Activated naive CD8-positive, alpha-beta T cell (primary cell): ENCODE results near the gene RPS16.

ENCODE experiments used
- H3K27ac Mint-ChIP-seq: one replicate; pipeline ENCODE4 v1.8.0; 2021; ENCODE audit warnings: mixed read lengths
- H3K27me3 Mint-ChIP-seq: one replicate; pipeline ENCODE4 v1.8.0; 2021; ENCODE audit warnings: mixed read lengths
- H3K36me3 Mint-ChIP-seq: one replicate; pipeline ENCODE4 v1.8.0; 2021; ENCODE audit warnings: mixed read lengths
- H3K4me1 Mint-ChIP-seq: one replicate; pipeline ENCODE4 v1.8.0; 2021; ENCODE audit warnings: low read depth, mixed read lengths
- H3K4me3 Mint-ChIP-seq: one replicate; pipeline ENCODE4 v1.8.0; 2021; ENCODE audit warnings: mild to moderate bottlenecking, mixed read lengths
- H3K9me3 Mint-ChIP-seq: one replicate; pipeline ENCODE4 v1.8.0; 2021; ENCODE audit warnings: low read depth, mixed read lengths

RPS16 gene

DNA sequence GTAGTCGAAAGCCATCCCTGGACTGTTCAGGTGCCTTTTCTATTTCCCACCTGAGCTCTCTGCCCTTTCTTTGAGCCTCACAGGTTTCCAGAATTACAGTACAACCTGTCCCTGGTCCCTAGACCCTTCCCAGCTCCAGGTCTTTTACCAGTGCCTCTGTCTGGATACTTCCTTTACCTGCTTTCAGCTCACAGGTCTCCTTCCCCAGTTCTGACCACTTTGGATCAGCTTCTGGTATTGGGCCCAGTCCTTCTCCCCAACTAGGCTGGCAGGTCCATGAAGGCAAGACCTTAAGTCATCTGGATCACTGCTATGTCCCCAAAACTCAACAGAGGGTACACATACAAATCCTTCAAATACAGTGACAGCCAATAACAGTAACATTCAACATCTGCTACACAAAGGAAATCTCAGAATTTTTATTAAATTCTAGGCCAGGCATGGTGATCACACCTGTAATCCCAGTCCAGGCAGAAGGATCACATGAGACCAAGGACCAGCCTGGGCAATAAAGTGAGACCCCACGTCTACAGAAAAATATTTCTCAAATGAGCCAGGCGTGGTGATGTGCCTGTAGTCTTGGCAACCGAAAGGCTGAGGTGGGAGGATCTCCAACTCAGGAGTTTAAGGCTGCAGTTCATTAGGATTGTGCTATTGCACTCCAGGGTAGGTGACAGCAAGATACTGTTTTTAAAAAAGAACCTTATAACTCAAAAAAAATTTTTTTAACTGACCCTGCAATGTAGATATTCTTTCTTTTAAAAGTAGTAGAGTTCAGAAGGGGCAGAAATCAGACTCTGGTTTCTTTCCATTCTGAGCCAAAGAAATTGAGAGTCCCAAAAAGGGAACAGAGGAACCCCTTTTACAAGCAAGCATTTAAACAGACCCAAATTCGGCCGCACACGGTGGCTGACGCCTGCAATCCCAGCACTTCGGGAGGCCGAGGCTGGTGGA is 1.3 kb downstream of the RPS16 start:
- Mint-ChIP-seq H3K4me1 (peaks cover 42% of the 10 kb centered on the region), H3K36me3 (peaks cover 11% of the 10 kb centered on the region), H3K27me3 (no peaks in the 10 kb centered on the region), H3K9me3 (no peaks in the 10 kb centered on the region), H3K4me3 (peak overlapping the region; percentile 100), H3K27ac (peak overlapping the region; percentile 100)

DNA sequence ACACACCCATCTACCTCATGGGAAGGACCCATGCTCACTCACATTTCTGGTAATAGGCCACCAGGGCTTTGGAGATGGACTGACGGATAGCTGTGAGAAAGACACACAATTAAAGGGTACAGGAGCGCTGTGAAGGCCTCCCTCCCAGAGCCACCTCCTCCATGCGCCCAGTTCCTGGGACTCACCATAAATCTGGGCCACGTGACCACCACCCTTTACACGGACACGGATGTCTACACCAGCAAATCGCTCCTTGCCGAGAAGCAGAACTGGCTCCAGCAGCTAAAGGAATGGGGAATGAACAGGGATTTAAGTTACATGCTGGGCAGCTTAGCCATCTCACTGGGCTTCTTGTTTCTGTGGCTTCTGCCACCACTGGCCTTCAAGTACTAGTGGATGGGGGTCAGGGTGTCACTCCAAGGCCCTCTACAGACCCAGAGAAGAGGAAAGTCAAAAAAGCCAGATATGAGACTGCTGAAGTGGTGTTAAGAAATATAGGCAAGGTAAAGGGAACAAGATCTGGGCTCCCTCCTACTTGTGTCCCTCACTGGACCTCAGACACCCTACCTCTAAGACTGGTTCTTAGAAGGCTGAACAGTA is 2.2 kb downstream of the RPS16 start:
- Mint-ChIP-seq H3K4me3 (peak overlapping the region; percentile 100), H3K36me3 (peaks cover 11% of the 10 kb centered on the region), H3K4me1 (peaks cover 42% of the 10 kb centered on the region), H3K9me3 (no peaks in the 10 kb centered on the region), H3K27me3 (no peaks in the 10 kb centered on the region), H3K27ac (peak overlapping the region; percentile 100)

DNA sequence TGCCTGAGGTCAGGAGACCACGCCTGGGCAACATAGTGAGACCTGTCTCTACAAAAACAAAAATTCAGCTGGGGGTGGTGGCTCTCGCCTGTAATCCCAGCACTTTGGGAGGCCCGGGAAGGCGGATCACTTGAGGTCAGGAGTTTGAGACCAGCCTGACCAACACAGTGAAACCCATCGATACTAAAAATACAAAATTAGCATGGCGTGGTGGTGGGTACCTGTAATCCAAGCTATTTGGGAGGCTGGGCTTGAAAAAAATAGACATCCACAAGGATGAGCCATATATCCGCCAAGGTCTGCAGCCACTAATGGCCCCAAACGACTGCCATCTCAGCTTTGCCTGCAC is 3.1 kb downstream of the RPS16 start:
- Mint-ChIP-seq H3K4me3 (peak overlapping the region; percentile 100), H3K27ac (peak overlapping the region; percentile 70), H3K9me3 (no peaks in the 10 kb centered on the region), H3K36me3 (peaks cover 11% of the 10 kb centered on the region), H3K27me3 (no peaks in the 10 kb centered on the region), H3K4me1 (peaks cover 42% of the 10 kb centered on the region)

DNA sequence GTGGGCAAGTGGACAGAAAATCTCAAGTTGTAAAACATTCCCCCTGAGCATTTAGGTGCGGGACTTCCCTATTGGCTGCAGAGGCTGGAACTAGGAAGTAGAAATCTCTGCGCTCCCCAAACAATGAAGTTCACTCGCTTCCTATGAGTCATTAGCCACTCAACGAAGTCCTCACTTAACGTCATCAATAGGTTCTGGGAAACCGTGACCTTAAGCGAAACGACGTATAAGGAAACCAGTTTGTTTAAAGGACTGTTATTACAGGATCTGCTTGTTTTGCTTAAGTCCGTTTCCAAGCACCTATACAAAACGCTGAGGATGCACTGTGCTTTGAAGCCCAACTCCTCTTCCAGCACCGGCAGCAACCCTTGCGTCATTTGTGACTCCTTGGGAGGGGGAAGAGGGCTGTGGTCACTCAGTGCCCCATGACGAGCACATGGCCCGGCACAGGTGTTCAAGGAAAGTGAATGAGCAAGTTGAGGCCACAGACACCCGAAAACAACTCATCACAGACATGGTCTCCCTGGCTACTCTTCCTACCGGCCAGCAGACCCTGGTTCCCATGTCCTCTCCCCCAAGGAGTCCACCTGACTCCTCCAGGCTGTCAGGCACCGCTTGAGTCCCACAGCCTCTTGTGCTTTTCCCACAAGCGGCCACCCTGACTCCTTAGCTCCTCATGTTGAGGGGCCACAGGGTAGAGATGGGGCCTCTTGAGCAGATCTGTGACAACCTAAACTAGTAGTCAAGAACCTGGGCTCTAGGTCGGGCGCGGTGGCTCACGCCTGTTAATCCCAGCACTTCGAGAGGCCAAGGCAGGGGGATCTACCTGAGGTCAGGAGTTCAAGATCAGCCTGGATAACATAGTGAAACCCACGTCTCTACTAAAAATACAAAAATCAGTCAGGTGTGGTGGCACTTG is 4.8 kb downstream of the RPS16 start:
- H3K27me3 Mint-ChIP-seq: no peaks in the 10 kb centered on the region
- H3K4me3 Mint-ChIP-seq: peak overlapping the region; percentile 47
- H3K36me3 Mint-ChIP-seq: peaks cover 11% of the 10 kb centered on the region
- peak overlapping the region; percentile 66 for H3K27ac Mint-ChIP-seq
- H3K9me3 Mint-ChIP-seq: no peaks in the 10 kb centered on the region
- peaks cover 34% of the 10 kb centered on the region for H3K4me1 Mint-ChIP-seq

DNA sequence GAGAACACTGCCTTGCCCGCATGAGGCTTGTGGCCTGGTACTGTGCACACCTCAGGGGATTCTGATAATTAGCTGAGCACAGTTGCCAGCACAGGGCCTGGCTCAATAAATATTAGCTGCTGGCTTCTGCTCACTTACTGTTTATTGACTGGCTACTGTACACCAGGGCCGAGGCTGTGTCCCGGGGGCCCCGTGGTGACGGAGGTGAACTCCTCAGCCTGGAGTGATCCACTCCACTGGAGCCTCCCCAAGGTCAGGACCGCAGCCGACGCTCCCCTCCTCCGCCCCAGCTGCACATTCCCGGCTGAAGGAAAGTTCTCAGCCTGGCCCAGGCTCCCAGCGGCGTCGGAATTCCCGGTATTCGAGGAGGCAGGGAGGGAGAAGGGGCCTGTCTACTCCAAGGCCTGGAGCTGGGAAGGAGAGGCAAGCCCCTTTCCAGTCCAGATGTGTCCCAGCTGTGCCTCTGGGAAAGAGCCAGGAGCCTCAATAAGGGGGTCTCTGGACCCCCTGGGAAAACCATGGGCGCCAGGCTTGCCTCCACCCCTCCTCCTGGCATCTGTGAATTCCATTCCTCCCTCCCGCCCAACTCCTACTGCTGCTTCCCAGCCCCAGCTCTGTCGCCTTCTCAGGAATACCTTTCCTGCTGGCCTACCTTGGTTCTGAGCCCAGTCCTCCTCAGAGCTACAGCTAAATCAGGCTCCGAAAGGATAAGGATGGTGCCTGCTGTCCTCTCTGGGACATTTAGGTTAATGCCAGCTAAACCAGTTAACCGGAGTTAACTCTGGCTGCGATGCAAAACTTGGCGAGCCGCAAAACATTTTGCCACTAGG is 7.3 kb downstream of the RPS16 start:
- no peaks in the 10 kb centered on the region for H3K27me3 Mint-ChIP-seq
- H3K4me1 Mint-ChIP-seq: peaks cover 21% of the 10 kb centered on the region
- no peaks in the 10 kb centered on the region for H3K36me3 Mint-ChIP-seq
- no peak overlapping the region for H3K4me3 Mint-ChIP-seq
- no peak overlapping the region for H3K27ac Mint-ChIP-seq
- no peaks in the 10 kb centered on the region for H3K9me3 Mint-ChIP-seq

DNA sequence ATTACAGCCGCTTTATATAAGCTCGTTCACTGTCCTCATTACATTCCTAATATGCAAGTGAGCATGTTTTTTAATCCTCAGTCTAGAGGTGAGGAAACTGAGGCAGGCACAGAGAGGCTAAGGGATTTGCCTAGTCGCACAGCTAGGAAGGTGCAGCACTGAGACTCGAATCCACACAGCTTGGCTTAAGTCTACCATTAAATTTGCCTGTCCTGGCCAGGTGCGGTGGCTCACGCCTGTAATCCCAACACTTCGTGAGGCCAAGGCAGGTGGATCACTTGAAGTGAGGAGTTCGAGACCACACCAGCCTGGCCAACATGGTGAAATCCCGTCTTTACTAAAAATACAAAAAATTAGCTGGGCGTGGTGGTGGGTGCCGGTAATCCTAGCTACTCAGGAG is 8.0 kb downstream of the RPS16 start:
- no peak overlapping the region for H3K4me3 Mint-ChIP-seq
- H3K9me3 Mint-ChIP-seq: no peaks in the 10 kb centered on the region
- no peak overlapping the region for H3K27ac Mint-ChIP-seq
- peaks cover 14% of the 10 kb centered on the region for H3K4me1 Mint-ChIP-seq
- H3K27me3 Mint-ChIP-seq: no peaks in the 10 kb centered on the region
- H3K36me3 Mint-ChIP-seq: no peaks in the 10 kb centered on the region

DNA sequence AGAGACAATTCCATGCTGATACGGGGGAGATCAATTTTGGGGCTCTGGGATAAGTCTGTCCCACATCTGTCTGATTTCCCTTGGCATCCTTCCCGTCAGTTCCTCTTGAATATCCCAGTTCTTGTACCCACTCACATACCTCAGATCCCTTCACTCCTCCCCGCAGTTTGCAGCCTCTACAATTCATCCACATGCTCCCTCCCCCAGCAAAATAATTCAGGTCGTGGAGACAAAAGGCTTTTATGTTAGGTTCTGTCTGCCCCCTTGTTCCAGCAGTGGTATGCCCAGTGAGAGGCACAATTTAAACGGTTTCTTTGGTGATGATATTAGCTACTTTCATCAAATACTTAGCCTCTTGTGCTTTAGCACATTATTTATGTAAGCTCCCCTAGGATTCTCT is 9.6 kb downstream of the RPS16 start:
- no peaks in the 10 kb centered on the region for H3K36me3 Mint-ChIP-seq
- H3K4me3 Mint-ChIP-seq: no peak overlapping the region
- no peaks in the 10 kb centered on the region for H3K27me3 Mint-ChIP-seq
- peaks cover 9% of the 10 kb centered on the region for H3K4me1 Mint-ChIP-seq
- no peak overlapping the region for H3K27ac Mint-ChIP-seq
- no peaks in the 10 kb centered on the region for H3K9me3 Mint-ChIP-seq

DNA sequence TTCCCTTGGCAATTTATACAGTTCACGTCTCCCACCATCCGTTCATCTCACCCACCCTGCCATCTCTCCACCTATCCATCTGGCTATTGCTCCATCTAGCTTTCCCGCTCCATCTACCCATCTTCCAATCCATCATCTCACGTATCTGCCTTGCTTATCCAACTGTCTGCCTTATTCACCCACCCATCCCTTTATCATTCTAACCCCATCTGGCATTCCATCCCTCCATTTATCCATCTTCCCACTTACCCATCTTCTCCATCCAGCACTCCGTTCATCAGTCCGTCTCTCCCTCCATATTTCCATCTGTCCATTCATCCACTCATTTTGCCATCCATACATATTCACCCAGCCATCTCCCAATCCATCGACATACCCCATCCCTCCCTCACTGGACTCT is 10.0 kb downstream of the RPS16 start:
- Mint-ChIP-seq H3K27ac (no peak overlapping the region), H3K4me1 (peaks cover 5% of the 10 kb centered on the region), H3K9me3 (no peaks in the 10 kb centered on the region), H3K36me3 (no peaks in the 10 kb centered on the region), H3K27me3 (no peaks in the 10 kb centered on the region), H3K4me3 (no peak overlapping the region)

DNA sequence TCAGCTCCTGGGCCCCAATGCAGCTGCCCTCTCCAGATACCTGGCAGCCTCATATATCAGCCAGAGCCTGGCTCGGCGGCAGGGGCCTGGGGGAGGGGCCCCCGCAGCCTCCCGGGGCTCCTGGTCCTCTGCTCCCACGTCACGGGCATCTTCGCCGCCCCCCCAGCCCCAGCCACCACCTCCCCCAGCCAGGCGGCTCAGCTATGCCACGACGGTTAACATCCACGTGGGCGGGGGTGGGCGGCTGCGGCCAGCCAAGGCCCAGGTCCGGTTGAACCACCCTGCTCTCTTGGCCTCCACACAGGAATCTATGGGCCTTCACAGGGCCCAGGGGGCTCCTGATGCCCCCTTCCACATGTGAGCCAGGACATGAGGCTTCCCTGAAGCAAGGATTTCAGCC is 10.8 kb downstream of the RPS16 start:
- Mint-ChIP-seq H3K27ac (no peak overlapping the region), H3K4me1 (no peaks in the 10 kb centered on the region), H3K27me3 (no peaks in the 10 kb centered on the region), H3K9me3 (no peaks in the 10 kb centered on the region), H3K36me3 (no peaks in the 10 kb centered on the region), H3K4me3 (no peak overlapping the region)

DNA sequence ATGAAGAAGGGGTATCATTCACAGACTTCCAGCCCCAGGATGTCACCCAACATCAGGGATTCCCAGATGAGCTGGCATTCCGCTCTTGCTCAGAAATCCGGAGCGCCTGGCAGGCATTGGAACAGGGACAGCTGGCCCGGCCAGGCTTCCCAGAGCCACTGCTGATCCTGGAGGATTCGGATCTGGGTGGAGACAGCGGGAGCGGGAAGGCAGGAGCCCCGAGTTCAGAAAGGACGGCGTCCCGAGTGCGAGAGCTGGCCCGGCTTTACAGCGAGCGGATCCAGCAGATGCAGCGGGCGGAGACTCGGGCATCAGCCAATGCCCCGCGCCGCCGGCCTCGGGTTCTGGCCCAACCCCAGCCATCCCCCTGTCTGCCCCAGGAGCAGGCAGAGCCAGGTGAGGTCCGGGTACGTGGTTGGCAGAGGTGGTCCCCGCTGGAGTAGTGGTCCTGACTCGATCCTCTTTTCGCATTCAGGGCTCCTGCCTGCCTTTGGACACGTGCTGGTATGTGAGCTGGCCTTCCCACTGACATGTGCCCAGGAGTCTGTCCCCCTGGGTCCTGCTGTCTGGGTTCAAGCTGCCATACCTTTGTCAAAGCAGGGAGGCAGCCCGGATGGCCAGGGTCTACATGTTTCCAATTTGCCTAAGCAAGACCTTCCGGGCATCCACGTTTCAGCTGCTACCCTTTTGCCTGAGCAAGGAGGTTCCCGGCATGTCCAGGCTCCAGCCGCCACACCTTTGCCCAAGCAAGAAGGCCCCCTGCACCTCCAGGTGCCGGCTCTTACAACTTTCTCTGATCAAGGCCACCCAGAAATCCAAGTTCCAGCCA is 12.3 kb downstream of the RPS16 start:
- H3K4me1 Mint-ChIP-seq: no peaks in the 10 kb centered on the region
- H3K27me3 Mint-ChIP-seq: no peaks in the 10 kb centered on the region
- no peak overlapping the region for H3K4me3 Mint-ChIP-seq
- H3K9me3 Mint-ChIP-seq: no peaks in the 10 kb centered on the region
- no peak overlapping the region for H3K27ac Mint-ChIP-seq
- no peaks in the 10 kb centered on the region for H3K36me3 Mint-ChIP-seq

DNA sequence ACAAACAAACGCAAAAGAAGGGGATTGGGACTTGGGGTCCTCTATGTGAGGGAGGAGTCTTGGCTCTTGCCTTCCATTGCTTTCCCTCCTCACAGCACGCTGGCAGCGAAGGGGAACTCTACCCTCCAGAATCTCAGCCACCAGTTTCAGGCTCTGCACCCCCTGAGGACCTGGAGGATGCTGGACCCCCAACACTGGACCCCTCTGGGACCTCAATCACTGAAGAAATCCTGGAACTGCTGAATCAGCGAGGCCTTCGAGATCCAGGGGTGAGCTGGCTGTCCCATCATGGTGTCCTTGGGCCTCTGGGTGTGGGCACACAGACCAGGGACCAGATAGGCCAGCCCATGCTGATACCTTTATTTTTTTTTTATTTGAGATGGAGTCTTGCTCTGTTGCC is 13.7 kb downstream of the RPS16 start:
- no peaks in the 10 kb centered on the region for H3K27me3 Mint-ChIP-seq
- no peaks in the 10 kb centered on the region for H3K4me1 Mint-ChIP-seq
- H3K27ac Mint-ChIP-seq: no peak overlapping the region
- H3K36me3 Mint-ChIP-seq: no peaks in the 10 kb centered on the region
- no peak overlapping the region for H3K4me3 Mint-ChIP-seq
- no peaks in the 10 kb centered on the region for H3K9me3 Mint-ChIP-seq

DNA sequence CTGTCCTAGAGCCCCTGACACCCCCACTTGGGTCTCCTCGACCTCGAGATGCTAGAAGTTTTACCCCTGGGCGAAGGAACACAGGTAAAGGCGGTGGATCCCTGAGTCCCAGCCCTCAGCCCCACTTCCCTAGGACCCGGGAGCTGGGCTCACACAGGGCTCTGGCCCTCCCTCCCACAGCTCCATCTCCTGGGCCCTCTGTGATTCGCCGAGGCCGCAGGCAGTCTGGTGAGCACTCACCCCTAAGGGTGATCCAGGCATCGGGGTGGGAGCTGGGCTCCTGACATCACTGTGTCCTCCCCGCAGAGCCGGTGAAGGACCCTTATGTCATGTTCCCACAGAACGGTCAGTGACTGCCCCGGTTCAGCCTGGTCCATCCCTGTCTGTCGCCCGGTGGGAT is 15.0 kb downstream of the RPS16 start:
- Mint-ChIP-seq H3K27ac (no peak overlapping the region), H3K9me3 (no peaks in the 10 kb centered on the region), H3K4me1 (no peaks in the 10 kb centered on the region), H3K36me3 (no peaks in the 10 kb centered on the region), H3K27me3 (no peaks in the 10 kb centered on the region), H3K4me3 (no peak overlapping the region)

DNA sequence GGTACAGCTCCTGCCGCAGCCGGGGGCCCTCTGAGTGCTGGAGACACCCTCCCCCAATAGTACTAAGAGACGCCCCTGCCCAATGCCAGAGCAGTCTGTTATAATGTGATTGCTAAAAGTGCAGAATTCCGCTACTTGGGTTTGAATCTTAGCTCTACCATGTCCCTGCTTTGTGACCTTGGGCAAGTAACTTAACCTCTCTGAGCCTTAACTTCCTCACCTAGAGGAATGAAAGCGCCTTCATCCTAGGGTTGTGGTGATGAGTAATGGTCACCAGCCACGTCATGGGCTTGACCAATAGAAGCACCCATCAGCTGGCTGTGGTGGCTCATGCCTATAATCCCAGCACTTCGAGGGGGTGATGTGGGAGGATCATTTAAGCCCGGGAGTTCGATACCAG is 16.7 kb downstream of the RPS16 start:
- no peaks in the 10 kb centered on the region for H3K9me3 Mint-ChIP-seq

More for the DNA sequence above, 16.7 kb downstream of the RPS16 start:
- Mint-ChIP-seq H3K27me3 (no peaks in the 10 kb centered on the region), H3K4me1 (peaks cover 8% of the 10 kb centered on the region), H3K27ac (no peak overlapping the region), H3K4me3 (no peak overlapping the region), H3K36me3 (no peaks in the 10 kb centered on the region)
